GM23248 (cell line): ENCODE results near the gene APOL1. TPM values are rescaled to one million over a fixed set of nuclear protein-coding genes. Genes with fewer than 3 reads are reported as not detected.

Experiments
- DNase-seq: peaks from one replicate; pipeline ENCODE4 v3.0.0-alpha.2; 2015
- H2AFZ ChIP-seq: fragments of 200-600 bp; sonication (generic); 2 replicates; pipeline ENCODE4 v1.6.1; 2016; ENCODE audit warnings: antibody characterized with exemption
- H3F3A ChIP-seq: fragments of 200-600 bp; sonication (generic); 2 replicates; pipeline ENCODE4 v1.6.1; 2016; ENCODE audit warnings: mild to moderate bottlenecking, antibody characterized with exemption, mixed run types; ENCODE audit not compliant: insufficient read depth
- H3K27ac ChIP-seq: fragments of 200-600 bp; sonication (generic); 2 replicates; pipeline ENCODE4 v1.5.1; 2016; ENCODE audit warnings: mild to moderate bottlenecking
- H3K27me3 ChIP-seq: fragments of 200-600 bp; sonication (generic); replicated peaks from 2 replicates; pipeline ENCODE4 v1.6.1; 2016; ENCODE audit warnings: mild to moderate bottlenecking; ENCODE audit not compliant: insufficient read depth
- H3K36me3 ChIP-seq: fragments of 200-600 bp; sonication (generic); 2 replicates; pipeline ENCODE4 v1.6.1; 2016; ENCODE audit warnings: low read depth, mild to moderate bottlenecking
- H3K4me1 ChIP-seq: fragments of 200-600 bp; sonication (generic); 2 replicates; pipeline ENCODE4 v1.6.1; 2016; ENCODE audit warnings: mild to moderate bottlenecking; ENCODE audit not compliant: insufficient read depth
- H3K4me2 ChIP-seq: fragments of 200-600 bp; sonication (generic); one replicate; pipeline ENCODE4 v1.6.1; 2016; ENCODE audit warnings: mild to moderate bottlenecking; ENCODE audit not compliant: unreplicated experiment
- H3K4me3 ChIP-seq: fragments of 200-600 bp; sonication (generic); 2 replicates; pipeline ENCODE4 v1.5.1; 2016; ENCODE audit warnings: mild to moderate bottlenecking
- H3K79me2 ChIP-seq: fragments of 200-600 bp; sonication (generic); 2 replicates; pipeline ENCODE4 v1.6.1; 2016; ENCODE audit warnings: mild to moderate bottlenecking; ENCODE audit not compliant: insufficient read depth
- H3K9ac ChIP-seq: fragments of 200-600 bp; sonication (generic); 2 replicates; pipeline ENCODE4 v1.6.1; 2016; ENCODE audit warnings: mild to moderate bottlenecking
- H3K9me2 ChIP-seq: fragments of 200-600 bp; sonication (generic); 2 replicates; pipeline ENCODE4 v1.6.1; 2016; ENCODE audit warnings: mixed run types, mild to moderate bottlenecking, moderate library complexity; ENCODE audit not compliant: insufficient read depth
- H3K9me3 ChIP-seq: fragments of 200-600 bp; sonication (generic); one replicate; pipeline ENCODE4 v1.6.1; 2017; ENCODE audit warnings: low read depth
- H4K20me1 ChIP-seq: fragments of 200-600 bp; sonication (generic); 2 replicates; pipeline ENCODE4 v1.6.0; 2016; ENCODE audit not compliant: insufficient read depth
- EZH2 ChIP-seq: fragments of 200-600 bp; sonication (generic); IDR thresholded peaks from 2 replicates; pipeline ENCODE4 v1.6.1; 2018; ENCODE audit warnings: antibody characterized with exemption, mild to moderate bottlenecking; ENCODE audit not compliant: insufficient read depth, poor library complexity, severe bottlenecking
- EZH2phosphoT487 ChIP-seq: fragments of 200-600 bp; sonication (generic); IDR thresholded peaks from 2 replicates; pipeline ENCODE4 v1.6.1; 2018; ENCODE audit warnings: antibody characterized with exemption, moderate library complexity, mild to moderate bottlenecking, low read depth; ENCODE audit not compliant: insufficient read depth
- WGBS, 2 experiments: methylation state at CpG; one replicate each; pipeline ENCODE4 v1.1.6; 2015 to 2017; ENCODE audit warnings: low lambda C conversion rate in 2 of 2, low coverage in 1 of 2; ENCODE audit errors: missing lambda C conversion rate in 2 of 2; 5-methylcytosine and 5-hydroxymethylcytosine counted together
- in situ Hi-C: fragments of 300-500 bp; cut with MboI; formaldehyde crosslinking; loops from 2 replicates; pipeline ENCODE4 v1.15.0; 2020
- polyA plus RNA-seq: library from polyadenylated mRNA; unstranded; fragments of >200 nt; fragmentation: Nextera tagmentation; extraction: Ambion mirVana; gene quantifications from 2 replicates; pipeline ENCODE4 v1.2.1, GENCODE V29; 2016
- total RNA-seq: library from RNA; depleted of rRNA; stranded (reverse); fragments of >200 nt; shearing (Covaris generic); gene quantifications from 2 replicates; pipeline ENCODE4 v1.2.3, GENCODE V29; 2014

Gene APOL1
- total and polyA plus RNA-seq, 2 experiments from 2014 or later: 8.3 to 12.8 TPM

- Histone ChIP-seq H3K4me3 (no peak overlapping the region), H3K4me1 (peaks cover 17% of the 10 kb centered on the region), H3K27ac (no peak overlapping the region), H3K79me2 (no peaks in the 10 kb centered on the region), H3K27me3 (no peaks in the 10 kb centered on the region), H3K9me3 (no peaks in the 10 kb centered on the region), H3K4me2 (no peak overlapping the region), H3K36me3 (peaks cover 6% of the 10 kb centered on the region; the same call in 1 of the 2 replicates), H4K20me1 (no peaks in the 10 kb centered on the region), H3F3A (peaks cover 25% of the 10 kb centered on the region), H3K9ac (no peak overlapping the region), H3K9me2 (no peaks in the 10 kb centered on the region), H2AFZ (no peak overlapping the region)
- DNase-seq: no peak
- in situ Hi-C loops: no loop called here
- WGBS, 2 experiments: 88 to 91% methylated on average over 8 of the region's 8 CpGs
- TF ChIP-seq EZH2 (no peak), EZH2phosphoT487 (no peak)
These were observed 29.4 kb upstream of the APOL1 start for GRCh38 chr22:36223504-36223903.

- no peak for DNase-seq
- H4K20me1 ChIP-seq: no peaks in the 10 kb centered on the region
- H3K4me1 ChIP-seq: peaks cover 17% of the 10 kb centered on the region
- H3K27ac ChIP-seq: no peak overlapping the region
- H3K27me3 ChIP-seq: no peaks in the 10 kb centered on the region
- H3K79me2 ChIP-seq: no peaks in the 10 kb centered on the region
- 84 to 87% methylated on average over 4 of the region's 4 CpGs for WGBS, 2 experiments
- no peaks in the 10 kb centered on the region for H3K9me3 ChIP-seq
- in situ Hi-C loops: no loop called here
- no peak overlapping the region for H2AFZ ChIP-seq
- peaks cover 25% of the 10 kb centered on the region for H3F3A ChIP-seq
- H3K4me3 ChIP-seq: no peak overlapping the region
- H3K9ac ChIP-seq: no peak overlapping the region
- H3K36me3 ChIP-seq: peaks cover 12% of the 10 kb centered on the region; the same call in 1 of the 2 replicates
- no peak overlapping the region for H3K4me2 ChIP-seq
- TF ChIP-seq EZH2phosphoT487: no peak
- no peak for TF ChIP-seq EZH2
- no peaks in the 10 kb centered on the region for H3K9me2 ChIP-seq
These were observed 28.7 kb upstream of the APOL1 start for GRCh38 chr22:36224245-36224644.

GRCh38 chr22:36225333-36225922, 27.5 kb upstream of the APOL1 start:
- Histone ChIP-seq H3K79me2 (no peaks in the 10 kb centered on the region), H2AFZ (no peak overlapping the region), H4K20me1 (no peaks in the 10 kb centered on the region), H3K4me3 (no peak overlapping the region), H3F3A (peaks cover 18% of the 10 kb centered on the region), H3K36me3 (peaks cover 12% of the 10 kb centered on the region; the same call in 1 of the 2 replicates), H3K9me3 (no peaks in the 10 kb centered on the region), H3K27me3 (no peaks in the 10 kb centered on the region), H3K9me2 (no peaks in the 10 kb centered on the region), H3K27ac (no peak overlapping the region), H3K4me2 (no peak overlapping the region), H3K4me1 (peaks cover 12% of the 10 kb centered on the region), H3K9ac (no peak overlapping the region)
- in situ Hi-C loops: no loop called here
- no peak for DNase-seq
- no peak for TF ChIP-seq EZH2
- TF ChIP-seq EZH2phosphoT487: no peak
- 60 to 61% methylated on average over 9 of the region's 9 CpGs for WGBS, 2 experiments

DNA sequence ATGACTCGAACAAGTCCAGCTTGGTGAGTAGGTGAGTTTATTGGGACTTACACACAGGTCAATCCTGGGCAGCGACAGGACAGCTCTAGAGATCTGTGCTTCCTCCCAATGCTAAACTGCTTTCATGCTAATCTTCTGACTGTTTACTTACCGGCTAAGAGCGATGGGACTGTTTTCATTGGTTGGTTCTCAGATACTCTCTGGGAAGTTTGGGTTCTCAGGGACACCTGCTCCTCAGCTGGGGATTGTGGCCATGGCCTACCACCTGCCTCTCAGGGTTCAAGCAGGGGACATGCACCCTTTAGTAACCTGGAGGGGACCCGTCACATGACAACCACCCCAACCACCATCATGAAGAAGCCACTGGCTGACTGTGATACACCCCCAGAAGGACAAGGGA, 26.7 kb upstream of the APOL1 start:
- no peaks in the 10 kb centered on the region for H3K9me3 ChIP-seq
- no peak overlapping the region for H3K4me2 ChIP-seq
- no peak overlapping the region for H3K9ac ChIP-seq
- no peak for DNase-seq
- 96 to 100% methylated on average over 5 of the region's 5 CpGs for WGBS, 2 experiments
- in situ Hi-C loops: no loop called here
- H3K4me1 ChIP-seq: peaks cover 6% of the 10 kb centered on the region
- no peaks in the 10 kb centered on the region for H3K9me2 ChIP-seq
- H3K27ac ChIP-seq: no peak overlapping the region
- peaks cover 10% of the 10 kb centered on the region for H3F3A ChIP-seq
- no peaks in the 10 kb centered on the region for H3K27me3 ChIP-seq
- no peaks in the 10 kb centered on the region for H3K79me2 ChIP-seq
- no peak for TF ChIP-seq EZH2
- TF ChIP-seq EZH2phosphoT487: no peak
- H2AFZ ChIP-seq: no peak overlapping the region
- no peaks in the 10 kb centered on the region for H4K20me1 ChIP-seq
- H3K4me3 ChIP-seq: no peak overlapping the region
- peaks cover 17% of the 10 kb centered on the region; the same call in 1 of the 2 replicates for H3K36me3 ChIP-seq

GRCh38 chr22:36227396-36227795, 25.5 kb upstream of the APOL1 start:
- no peaks in the 10 kb centered on the region for H3K79me2 ChIP-seq
- H3K27me3 ChIP-seq: no peaks in the 10 kb centered on the region
- H3K36me3 ChIP-seq: peaks cover 25% of the 10 kb centered on the region; the same call in 1 of the 2 replicates
- DNase-seq: no peak
- in situ Hi-C loops: no loop called here
- H2AFZ ChIP-seq: no peak overlapping the region
- no peaks in the 10 kb centered on the region for H3K4me1 ChIP-seq
- H3F3A ChIP-seq: no peaks in the 10 kb centered on the region
- no peaks in the 10 kb centered on the region for H3K9me3 ChIP-seq
- no peaks in the 10 kb centered on the region for H4K20me1 ChIP-seq
- no peak overlapping the region for H3K27ac ChIP-seq
- no peak overlapping the region for H3K9ac ChIP-seq
- H3K4me2 ChIP-seq: no peak overlapping the region
- WGBS, 2 experiments: 92 to 94% methylated on average over 9 of the region's 9 CpGs
- TF ChIP-seq EZH2 (no peak), EZH2phosphoT487 (no peak)
- no peak overlapping the region for H3K4me3 ChIP-seq
- no peaks in the 10 kb centered on the region for H3K9me2 ChIP-seq
